ENCODE data around the gene TKT. TPM values are rescaled to one million over a fixed set of nuclear protein-coding genes. Genes with fewer than 3 reads are reported as not detected.

TKT gene
- total RNA-seq, 1 experiment from 2014 or later: 186 TPM

- Histone ChIP-seq H3K27ac (ENCODE audit: low read depth, low read length, poor library complexity, severe bottlenecking) (no peak overlapping the region), H3K9me3 (ENCODE audit: low read depth, low read length, poor library complexity, severe bottlenecking) (no peaks in the 10 kb centered on the region), H3K27me3 (replicated peaks; ENCODE audit: insufficient read depth, low read depth, low read length, poor library complexity) (no peaks in the 10 kb centered on the region), H3K4me3 (ENCODE audit: low read depth, low read length, poor library complexity, severe bottlenecking) (no peak overlapping the region), H3K36me3 (ENCODE audit: insufficient read depth, low read length, poor library complexity, severe bottlenecking) (no peaks in the 10 kb centered on the region), H3K4me1 (ENCODE audit: insufficient read depth, low read length, poor library complexity, severe bottlenecking) (no peaks in the 10 kb centered on the region)
- intact Hi-C loops (cut with micrococcal nuclease; ENCODE audit: unreplicated experiment): no loop called here
- no peak for DNase-seq (ENCODE audit: low spot score)
- ChIA-PET POLR2A (ENCODE audit: low non-redundant PET) (no interaction called here), CTCF (no interaction called here)
- no TSS peak for BruUV-seq (replicated peaks)
- TF ChIP-seq EZH2 (IDR thresholded peaks at IDR 0.05; ENCODE audit: borderline replicate concordance, low read depth, low read length, poor library complexity, severe bottlenecking): no peak
- TF ChIP-seq CTCF (conservative IDR thresholded peaks at IDR 0.05; ENCODE audit: low read depth, low read length): no peak
Measured at GRCh38 chr3:53258600-53259426, 3.0 kb upstream of the TKT start.

GRCh38 chr3:53257465-53257864, 1.6 kb upstream of the TKT start:
- POLR2A ChIA-PET (ENCODE audit: low non-redundant PET): no interaction called here
- intact Hi-C loops (cut with micrococcal nuclease; ENCODE audit: unreplicated experiment): no loop called here
- H3K4me1 ChIP-seq (ENCODE audit: insufficient read depth, low read length, poor library complexity, severe bottlenecking): no peaks in the 10 kb centered on the region
- CTCF ChIA-PET: no interaction called here
- no peak for TF ChIP-seq CTCF (conservative IDR thresholded peaks at IDR 0.05; ENCODE audit: low read depth, low read length)
- no peak for TF ChIP-seq EZH2 (IDR thresholded peaks at IDR 0.05; ENCODE audit: borderline replicate concordance, low read depth, low read length, poor library complexity, severe bottlenecking)
- H3K9me3 ChIP-seq (ENCODE audit: low read depth, low read length, poor library complexity, severe bottlenecking): no peaks in the 10 kb centered on the region
- DNase-seq (ENCODE audit: low spot score): no peak
- no peaks in the 10 kb centered on the region for H3K27me3 ChIP-seq (replicated peaks; ENCODE audit: insufficient read depth, low read depth, low read length, poor library complexity)
- no peak overlapping the region for H3K4me3 ChIP-seq (ENCODE audit: low read depth, low read length, poor library complexity, severe bottlenecking)
- H3K27ac ChIP-seq (ENCODE audit: low read depth, low read length, poor library complexity, severe bottlenecking): no peak overlapping the region
- no peaks in the 10 kb centered on the region for H3K36me3 ChIP-seq (ENCODE audit: insufficient read depth, low read length, poor library complexity, severe bottlenecking)
- no TSS peak for BruUV-seq (replicated peaks)

GRCh38 chr3:53256704-53257055, 858 bp upstream of the TKT start:
- no peaks in the 10 kb centered on the region for H3K9me3 ChIP-seq (ENCODE audit: low read depth, low read length, poor library complexity, severe bottlenecking)
- POLR2A ChIA-PET (ENCODE audit: low non-redundant PET): no interaction called here
- no peak for TF ChIP-seq EZH2 (IDR thresholded peaks at IDR 0.05; ENCODE audit: borderline replicate concordance, low read depth, low read length, poor library complexity, severe bottlenecking)
- TF ChIP-seq CTCF (conservative IDR thresholded peaks at IDR 0.05; ENCODE audit: low read depth, low read length): no peak
- H3K4me1 ChIP-seq (ENCODE audit: insufficient read depth, low read length, poor library complexity, severe bottlenecking): no peaks in the 10 kb centered on the region
- H3K27ac ChIP-seq (ENCODE audit: low read depth, low read length, poor library complexity, severe bottlenecking): no peak overlapping the region
- no peaks in the 10 kb centered on the region for H3K27me3 ChIP-seq (replicated peaks; ENCODE audit: insufficient read depth, low read depth, low read length, poor library complexity)
- CTCF ChIA-PET: no interaction called here
- H3K4me3 ChIP-seq (ENCODE audit: low read depth, low read length, poor library complexity, severe bottlenecking): no peak overlapping the region
- no TSS peak for BruUV-seq (replicated peaks)
- intact Hi-C loops (cut with micrococcal nuclease; ENCODE audit: unreplicated experiment): no loop called here
- H3K36me3 ChIP-seq (ENCODE audit: insufficient read depth, low read length, poor library complexity, severe bottlenecking): no peaks in the 10 kb centered on the region
- DNase-seq (ENCODE audit: low spot score): no peak

Data from A673 (cell line).